SK-N-SH (cell line): ENCODE measurements around the gene GPC5.

ENCODE experiments used
- CTCF ChIP-seq: fragments of 200-600 bp; sonication (generic); IDR thresholded peaks from 2 replicates; pipeline ENCODE4 v1.6.1; 2017; ENCODE audit warnings: antibody characterized with exemption, mild to moderate bottlenecking, moderate library complexity
- ELF1 ChIP-seq: IDR thresholded peaks from 2 replicates; pipeline ENCODE4 v1.4.0; 2012
- EP300 ChIP-seq, 2 experiments: IDR thresholded peaks; 2 replicates each; pipeline versions ENCODE4 v1.4.0 to v1.6.1; 2012; ENCODE audit warnings: borderline replicate concordance in 1 of 2, low read depth in 1 of 2, low read length in 1 of 2
- EZH2phosphoT487 ChIP-seq: fragments of 200-600 bp; sonication (generic); IDR thresholded peaks from 2 replicates; pipeline ENCODE4 v1.6.1; 2017; ENCODE audit warnings: low read depth, mixed run types, mild to moderate bottlenecking, antibody characterized with exemption, moderate library complexity, borderline replicate concordance
- JUND ChIP-seq: IDR thresholded peaks from 2 replicates; pipeline ENCODE4 v1.4.0; 2012
- NRF1 ChIP-seq: IDR thresholded peaks from 2 replicates; pipeline ENCODE4 v1.6.1; 2012; ENCODE audit warnings: low read depth, mild to moderate bottlenecking, low read length
- POLR2AphosphoS5 ChIP-seq: IDR thresholded peaks from 2 replicates; pipeline ENCODE4 v1.6.1; 2012; ENCODE audit warnings: low read depth, low read length
- RAD21 ChIP-seq: IDR thresholded peaks from 2 replicates; pipeline ENCODE4 v1.6.1; 2012; ENCODE audit warnings: mild to moderate bottlenecking, low read length
- RFX5 ChIP-seq: IDR thresholded peaks from 2 replicates; pipeline ENCODE4 v1.6.1; 2012; ENCODE audit warnings: mild to moderate bottlenecking, improper control_type of control experiment, low read length
- SIN3A ChIP-seq: IDR thresholded peaks from 2 replicates; pipeline ENCODE4 v1.6.1; 2012; ENCODE audit warnings: low read depth, mild to moderate bottlenecking, low read length, moderate library complexity, borderline replicate concordance
- TCF12 ChIP-seq: IDR thresholded peaks from 2 replicates; pipeline ENCODE4 v1.4.0; 2012
- TEAD4 ChIP-seq: IDR thresholded peaks from 2 replicates; pipeline ENCODE4 v1.4.0; 2012; ENCODE audit warnings: mild to moderate bottlenecking, borderline replicate concordance; ENCODE audit not compliant: insufficient read depth
- TF ChIP-seq, protein P1 (sequence below): IDR thresholded peaks from 2 replicates; pipeline ENCODE4 v1.4.0; 2012; ENCODE audit warnings: low read depth
- TF ChIP-seq, protein P2 (sequence below): IDR thresholded peaks from 2 replicates; pipeline ENCODE4 v1.6.1; 2012; ENCODE audit warnings: mild to moderate bottlenecking, low read depth, low read length, moderate library complexity

DNA sequence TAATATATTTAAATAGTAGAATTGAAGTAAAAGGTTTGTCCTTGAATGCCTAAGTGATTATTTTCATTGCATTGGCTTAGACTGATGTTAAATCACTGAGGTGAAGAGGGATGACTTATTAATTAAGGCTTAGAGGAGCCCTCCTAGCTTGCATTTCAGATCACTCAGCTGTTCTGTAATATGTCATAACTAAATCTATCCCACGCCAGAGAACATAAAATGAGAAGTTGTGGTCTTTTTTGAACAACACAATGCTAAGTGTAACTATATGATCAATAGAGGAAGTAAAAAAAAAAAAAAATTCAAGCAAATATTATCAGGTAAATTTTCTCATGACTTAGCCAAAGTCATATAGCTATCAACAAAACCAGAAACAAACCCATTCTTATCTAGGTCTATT is 752.2 kb downstream of the GPC5 start:
- TF ChIP-seq EP300 (IDR thresholded peaks at IDR 0.05; ENCODE audit: borderline replicate concordance in 1 of 2, low read depth in 1 of 2, low read length in 1 of 2) = no peak
- no peak for TF ChIP-seq CTCF
- no peak for TF ChIP-seq POLR2AphosphoS5
- TF ChIP-seq, protein P1, sequence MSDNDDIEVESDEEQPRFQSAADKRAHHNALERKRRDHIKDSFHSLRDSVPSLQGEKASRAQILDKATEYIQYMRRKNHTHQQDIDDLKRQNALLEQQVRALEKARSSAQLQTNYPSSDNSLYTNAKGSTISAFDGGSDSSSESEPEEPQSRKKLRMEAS = no peak
- TF ChIP-seq EZH2phosphoT487 = no peak
- TF ChIP-seq SIN3A = no peak
- TF ChIP-seq RFX5 = no peak
- no peak for TF ChIP-seq RAD21
- no peak for TF ChIP-seq TEAD4
- TF ChIP-seq JUND = no peak
- no peak for TF ChIP-seq NRF1
- TF ChIP-seq, protein P2, sequence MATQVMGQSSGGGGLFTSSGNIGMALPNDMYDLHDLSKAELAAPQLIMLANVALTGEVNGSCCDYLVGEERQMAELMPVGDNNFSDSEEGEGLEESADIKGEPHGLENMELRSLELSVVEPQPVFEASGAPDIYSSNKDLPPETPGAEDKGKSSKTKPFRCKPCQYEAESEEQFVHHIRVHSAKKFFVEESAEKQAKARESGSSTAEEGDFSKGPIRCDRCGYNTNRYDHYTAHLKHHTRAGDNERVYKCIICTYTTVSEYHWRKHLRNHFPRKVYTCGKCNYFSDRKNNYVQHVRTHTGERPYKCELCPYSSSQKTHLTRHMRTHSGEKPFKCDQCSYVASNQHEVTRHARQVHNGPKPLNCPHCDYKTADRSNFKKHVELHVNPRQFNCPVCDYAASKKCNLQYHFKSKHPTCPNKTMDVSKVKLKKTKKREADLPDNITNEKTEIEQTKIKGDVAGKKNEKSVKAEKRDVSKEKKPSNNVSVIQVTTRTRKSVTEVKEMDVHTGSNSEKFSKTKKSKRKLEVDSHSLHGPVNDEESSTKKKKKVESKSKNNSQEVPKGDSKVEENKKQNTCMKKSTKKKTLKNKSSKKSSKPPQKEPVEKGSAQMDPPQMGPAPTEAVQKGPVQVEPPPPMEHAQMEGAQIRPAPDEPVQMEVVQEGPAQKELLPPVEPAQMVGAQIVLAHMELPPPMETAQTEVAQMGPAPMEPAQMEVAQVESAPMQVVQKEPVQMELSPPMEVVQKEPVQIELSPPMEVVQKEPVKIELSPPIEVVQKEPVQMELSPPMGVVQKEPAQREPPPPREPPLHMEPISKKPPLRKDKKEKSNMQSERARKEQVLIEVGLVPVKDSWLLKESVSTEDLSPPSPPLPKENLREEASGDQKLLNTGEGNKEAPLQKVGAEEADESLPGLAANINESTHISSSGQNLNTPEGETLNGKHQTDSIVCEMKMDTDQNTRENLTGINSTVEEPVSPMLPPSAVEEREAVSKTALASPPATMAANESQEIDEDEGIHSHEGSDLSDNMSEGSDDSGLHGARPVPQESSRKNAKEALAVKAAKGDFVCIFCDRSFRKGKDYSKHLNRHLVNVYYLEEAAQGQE = no peak
- no peak for TF ChIP-seq ELF1
- TF ChIP-seq TCF12 = no peak
